Measurements from ENCODE around the gene DGKG.

DGKG gene

GRCh38 chr3:186359078-186359477, 3.0 kb downstream of the DGKG start:
- no peak for TF ChIP-seq CTCF (IDR thresholded peaks at IDR 0.05; ENCODE audit: borderline replicate concordance, insufficient read depth, low read depth, low read length)
- no peak overlapping the region for H3K4me3 ChIP-seq (ENCODE audit: low read depth, low read length)

- TF ChIP-seq CTCF (IDR thresholded peaks at IDR 0.05; ENCODE audit: borderline replicate concordance, insufficient read depth, low read depth, low read length) = no peak
- H3K4me3 ChIP-seq (ENCODE audit: low read depth, low read length) = no peak overlapping the region
Measured at GRCh38 chr3:186356152-186356551, 5.9 kb downstream of the DGKG start.

- no peak overlapping the region for H3K4me3 ChIP-seq (ENCODE audit: low read depth, low read length)
- TF ChIP-seq CTCF (IDR thresholded peaks at IDR 0.05; ENCODE audit: borderline replicate concordance, insufficient read depth, low read depth, low read length) = no peak
Measured at GRCh38 chr3:186354100-186354499, 7.9 kb downstream of the DGKG start.

GRCh38 chr3:186352369-186352768, 9.7 kb downstream of the DGKG start:
- H3K4me3 ChIP-seq (ENCODE audit: low read depth, low read length) = no peak overlapping the region
- no peak for TF ChIP-seq CTCF (IDR thresholded peaks at IDR 0.05; ENCODE audit: borderline replicate concordance, insufficient read depth, low read depth, low read length)

GRCh38 chr3:186342197-186342596, 19.8 kb downstream of the DGKG start:
- TF ChIP-seq CTCF (IDR thresholded peaks at IDR 0.05; ENCODE audit: borderline replicate concordance, insufficient read depth, low read depth, low read length) = no peak
- no peak overlapping the region for H3K4me3 ChIP-seq (ENCODE audit: low read depth, low read length)

GRCh38 chr3:186340204-186340603, 21.8 kb downstream of the DGKG start:
- no peak overlapping the region for H3K4me3 ChIP-seq (ENCODE audit: low read depth, low read length)
- no peak for TF ChIP-seq CTCF (IDR thresholded peaks at IDR 0.05; ENCODE audit: borderline replicate concordance, insufficient read depth, low read depth, low read length)

- H3K4me3 ChIP-seq (ENCODE audit: low read depth, low read length) = no peak overlapping the region
- no peak for TF ChIP-seq CTCF (IDR thresholded peaks at IDR 0.05; ENCODE audit: borderline replicate concordance, insufficient read depth, low read depth, low read length)
Measured at GRCh38 chr3:186339180-186339918, 22.7 kb downstream of the DGKG start.
